GM18870 (cell line): Measurements from ENCODE around the gene PSME3IP1.

Experiments
- ATAC-seq: cut with Tn5 transposase; IDR thresholded peaks from one replicate; pipeline ENCODE4 v1.9.1; 2021; ENCODE audit warnings: moderate library complexity; ENCODE audit not compliant: unreplicated experiment

The PSME3IP1 gene

GRCh38 chr16:57146040-57146647 lies 39.7 kb downstream of the PSME3IP1 start:
- no peak for ATAC-seq

GRCh38 chr16:57145046-57146021 lies 40.5 kb downstream of the PSME3IP1 start:
- ATAC-seq: no peak

- ATAC-seq: no peak
Observed at GRCh38 chr16:57144027-57144426, 41.8 kb downstream of the PSME3IP1 start.

GRCh38 chr16:57143149-57143921 lies 42.5 kb downstream of the PSME3IP1 start:
- ATAC-seq: no peak

GRCh38 chr16:57141822-57142631 lies 43.8 kb downstream of the PSME3IP1 start:
- ATAC-seq: no peak

- ATAC-seq: no peak
Observed at GRCh38 chr16:57140931-57141668, 44.7 kb downstream of the PSME3IP1 start.

- no peak for ATAC-seq
Observed at GRCh38 chr16:57138281-57138935, 47.4 kb downstream of the PSME3IP1 start.

GRCh38 chr16:57137566-57138273 lies 48.1 kb downstream of the PSME3IP1 start:
- ATAC-seq: no peak

- ATAC-seq: no peak
Observed at GRCh38 chr16:57137043-57137442, 48.8 kb downstream of the PSME3IP1 start.

- no peak for ATAC-seq
Observed at GRCh38 chr16:57134982-57135381, 50.9 kb downstream of the PSME3IP1 start.

GRCh38 chr16:57133886-57134285 lies 52.0 kb downstream of the PSME3IP1 start:
- no peak for ATAC-seq

- no peak for ATAC-seq
Observed at GRCh38 chr16:57133031-57133430, 52.8 kb downstream of the PSME3IP1 start.

- ATAC-seq: no peak
Observed at GRCh38 chr16:57132470-57132869, 53.4 kb downstream of the PSME3IP1 start.

GRCh38 chr16:57131351-57131970 lies 54.4 kb downstream of the PSME3IP1 start:
- ATAC-seq: no peak

- no peak for ATAC-seq
Observed at GRCh38 chr16:57130950-57131321, 54.9 kb downstream of the PSME3IP1 start.

- no peak for ATAC-seq
Observed at GRCh38 chr16:57128771-57129389, 57.0 kb downstream of the PSME3IP1 start.

GRCh38 chr16:57127836-57128235 lies 58.0 kb downstream of the PSME3IP1 start:
- ATAC-seq: no peak
